ENCODE data around the gene MED6.

Gene MED6

DNA sequence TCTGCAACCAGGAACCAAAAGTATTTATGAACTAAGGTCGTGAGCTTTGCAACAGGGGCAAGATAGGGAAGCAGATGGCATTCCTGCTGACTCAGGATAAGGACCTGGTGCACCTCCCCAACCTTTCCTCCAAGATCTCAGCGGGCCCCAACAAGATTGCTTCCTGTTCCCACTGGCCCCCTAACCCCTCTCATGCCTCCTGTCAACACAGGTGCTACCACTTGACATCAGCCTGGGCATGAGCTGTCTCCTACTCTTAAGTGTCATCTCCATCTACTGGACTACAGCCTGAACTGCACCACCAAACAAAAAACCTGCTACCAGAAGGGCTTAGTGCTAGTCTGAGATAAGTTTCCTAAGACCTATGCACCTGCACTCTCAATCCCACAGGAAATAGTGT lies 32.7 kb downstream of the MED6 start:
- no peak overlapping the region for H3K14ac ChIP-seq (ENCODE audit: low read length)
- H3K9ac ChIP-seq (ENCODE audit: low read length) = no peak overlapping the region
- H3K27me3 ChIP-seq (ENCODE audit: insufficient read depth, low read length) = no peaks in the 10 kb centered on the region
- no peak overlapping the region for H4K12ac ChIP-seq (ENCODE audit: low read depth, low read length)
- H2BK5ac ChIP-seq (ENCODE audit: low read depth, low read length, poor library complexity) = no peak overlapping the region
- no peak overlapping the region for H2AK5ac ChIP-seq (ENCODE audit: low read length)
- H2BK12ac ChIP-seq (ENCODE audit: low read length) = no peak overlapping the region
- H3K79me2 ChIP-seq (ENCODE audit: control insufficient read depth, insufficient read depth, low read length, poor library complexity) = no peaks in the 10 kb centered on the region
- no peaks in the 10 kb centered on the region for H3K79me1 ChIP-seq (ENCODE audit: low read length)
- no peak overlapping the region for H3K4ac ChIP-seq (ENCODE audit: low read depth, low read length)
- peaks cover 0 to 6% of the 10 kb centered on the region in 2 experiments for H3K36me3 ChIP-seq (ENCODE audit: control insufficient read depth in 1 of 2, insufficient read depth in 2 of 2, low read length in 2 of 2)
- H3K4me1 ChIP-seq (ENCODE audit: control insufficient read depth in 1 of 2, insufficient read depth in 2 of 2, low read length in 2 of 2) = no peaks in the 10 kb centered on the region
- H3K4me2 ChIP-seq (ENCODE audit: low read length) = no peak overlapping the region
- H3K4me3 ChIP-seq (ENCODE audit: low read depth, low read length) = no peak overlapping the region
- H3K9me3 ChIP-seq (ENCODE audit: insufficient read depth, low read depth, low read length) = peaks cover 2% of the 10 kb centered on the region
- H4K8ac ChIP-seq (ENCODE audit: low read depth, low read length) = no peak overlapping the region
- peak; percentile 18 to 55 for DNase-seq
- whole genome bisulfite sequencing (ENCODE audit: extremely low coverage, insufficient coverage, insufficient read length) = no CpG with 5 or more reads among the region's 2 CpGs
- no peak overlapping the region for H4K91ac ChIP-seq (ENCODE audit: low read depth, low read length)
- H2BK120ac ChIP-seq (ENCODE audit: insufficient read depth, low read length, poor library complexity) = no peak overlapping the region
- H3K23ac ChIP-seq (ENCODE audit: low read length) = no peak overlapping the region
- no peak overlapping the region for H3K27ac ChIP-seq (ENCODE audit: low read depth, low read length)
- no peak overlapping the region for H2AFZ ChIP-seq (ENCODE audit: insufficient read depth, low read length, poor library complexity)
- H3K18ac ChIP-seq (ENCODE audit: low read length) = no peak overlapping the region

DNA sequence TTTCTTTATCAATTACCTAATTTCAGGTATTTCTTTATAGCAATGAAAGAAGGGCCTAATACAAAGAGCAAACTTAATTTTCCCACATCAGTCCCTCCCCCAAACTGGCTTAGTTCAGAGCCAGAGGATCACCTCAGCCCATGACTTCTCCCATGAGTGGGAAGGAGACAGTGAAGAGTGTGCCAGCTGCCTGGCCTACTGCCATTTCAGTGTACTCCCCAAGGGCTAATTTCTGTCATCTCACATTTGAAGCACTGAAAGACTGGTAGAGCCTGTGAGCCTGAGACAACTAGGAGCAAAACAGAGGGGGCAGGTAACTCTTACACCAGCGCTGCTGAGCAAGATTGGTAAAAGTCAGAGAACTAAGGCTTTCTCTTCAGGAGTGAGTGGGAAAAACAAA lies 36.6 kb downstream of the MED6 start:
- Histone ChIP-seq H2AFZ (ENCODE audit: insufficient read depth, low read length, poor library complexity) (no peak overlapping the region), H3K9ac (ENCODE audit: low read length) (no peak overlapping the region), H2AK5ac (ENCODE audit: low read length) (no peak overlapping the region), H4K12ac (ENCODE audit: low read depth, low read length) (no peak overlapping the region), H3K9me3 (ENCODE audit: insufficient read depth, low read depth, low read length) (peaks cover 7% of the 10 kb centered on the region), H3K27ac (ENCODE audit: low read depth, low read length) (no peak overlapping the region), H2BK5ac (ENCODE audit: low read depth, low read length, poor library complexity) (no peak overlapping the region), H3K18ac (ENCODE audit: low read length) (no peak overlapping the region), H4K8ac (ENCODE audit: low read depth, low read length) (no peak overlapping the region), H2BK120ac (ENCODE audit: insufficient read depth, low read length, poor library complexity) (no peak overlapping the region), H3K4me3 (ENCODE audit: low read depth, low read length) (no peak overlapping the region), H3K4ac (ENCODE audit: low read depth, low read length) (no peak overlapping the region), H2BK12ac (ENCODE audit: low read length) (no peak overlapping the region), H4K91ac (ENCODE audit: low read depth, low read length) (no peak overlapping the region), H3K36me3 (ENCODE audit: control insufficient read depth in 1 of 2, insufficient read depth in 2 of 2, low read length in 2 of 2) (peaks cover 5 to 12% of the 10 kb centered on the region in 2 experiments), H3K27me3 (ENCODE audit: insufficient read depth, low read length) (no peaks in the 10 kb centered on the region), H3K14ac (ENCODE audit: low read length) (no peak overlapping the region), H3K23ac (ENCODE audit: low read length) (no peak overlapping the region), H3K79me2 (ENCODE audit: control insufficient read depth, insufficient read depth, low read length, poor library complexity) (no peaks in the 10 kb centered on the region), H3K4me2 (ENCODE audit: low read length) (no peak overlapping the region), H3K79me1 (ENCODE audit: low read length) (no peaks in the 10 kb centered on the region), H3K4me1 (ENCODE audit: control insufficient read depth in 1 of 2, insufficient read depth in 2 of 2, low read length in 2 of 2) (no peaks in the 10 kb centered on the region)
- no CpG with 5 or more reads among the region's 1 CpG for WGBS (ENCODE audit: extremely low coverage, insufficient coverage, insufficient read length)
- DNase-seq = no peak

DNA sequence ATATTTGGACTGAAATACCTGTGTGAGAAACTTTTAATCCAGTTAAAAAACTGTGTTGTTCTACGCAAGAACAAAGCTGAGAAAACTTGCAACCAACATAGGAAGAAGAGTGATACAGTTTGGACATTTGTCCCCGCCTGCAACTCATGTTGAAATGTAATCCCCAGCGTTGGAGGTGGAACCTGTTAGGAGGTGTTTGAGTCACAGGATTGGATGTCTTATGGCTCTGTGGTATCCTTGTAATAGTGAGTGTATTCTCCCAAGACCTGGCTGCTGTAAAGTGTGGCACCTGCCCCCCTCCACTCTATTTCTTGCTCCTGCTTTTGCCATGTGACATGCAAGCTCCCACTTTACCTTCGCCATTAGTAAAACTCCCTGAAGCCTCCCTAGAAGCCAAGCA lies 37.0 kb downstream of the MED6 start:
- H2AK5ac ChIP-seq (ENCODE audit: low read length) = no peak overlapping the region
- H4K8ac ChIP-seq (ENCODE audit: low read depth, low read length) = no peak overlapping the region
- no peaks in the 10 kb centered on the region for H3K79me2 ChIP-seq (ENCODE audit: control insufficient read depth, insufficient read depth, low read length, poor library complexity)
- no peak for DNase-seq
- H3K9ac ChIP-seq (ENCODE audit: low read length) = no peak overlapping the region
- no peak overlapping the region for H4K12ac ChIP-seq (ENCODE audit: low read depth, low read length)
- H4K91ac ChIP-seq (ENCODE audit: low read depth, low read length) = no peak overlapping the region
- H3K4me3 ChIP-seq (ENCODE audit: low read depth, low read length) = no peak overlapping the region
- WGBS (ENCODE audit: extremely low coverage, insufficient coverage, insufficient read length) = no CpG with 5 or more reads among the region's 4 CpGs
- peaks cover 5 to 12% of the 10 kb centered on the region in 2 experiments for H3K36me3 ChIP-seq (ENCODE audit: control insufficient read depth in 1 of 2, insufficient read depth in 2 of 2, low read length in 2 of 2)
- H3K27ac ChIP-seq (ENCODE audit: low read depth, low read length) = no peak overlapping the region
- H3K4me2 ChIP-seq (ENCODE audit: low read length) = no peak overlapping the region
- H3K14ac ChIP-seq (ENCODE audit: low read length) = no peak overlapping the region
- H3K4me1 ChIP-seq (ENCODE audit: control insufficient read depth in 1 of 2, insufficient read depth in 2 of 2, low read length in 2 of 2) = no peaks in the 10 kb centered on the region
- peaks cover 7% of the 10 kb centered on the region for H3K9me3 ChIP-seq (ENCODE audit: insufficient read depth, low read depth, low read length)
- H3K18ac ChIP-seq (ENCODE audit: low read length) = no peak overlapping the region
- no peak overlapping the region for H2BK120ac ChIP-seq (ENCODE audit: insufficient read depth, low read length, poor library complexity)
- H2AFZ ChIP-seq (ENCODE audit: insufficient read depth, low read length, poor library complexity) = no peak overlapping the region
- no peak overlapping the region for H3K4ac ChIP-seq (ENCODE audit: low read depth, low read length)
- no peak overlapping the region for H2BK5ac ChIP-seq (ENCODE audit: low read depth, low read length, poor library complexity)
- no peaks in the 10 kb centered on the region for H3K79me1 ChIP-seq (ENCODE audit: low read length)
- H2BK12ac ChIP-seq (ENCODE audit: low read length) = no peak overlapping the region
- no peaks in the 10 kb centered on the region for H3K27me3 ChIP-seq (ENCODE audit: insufficient read depth, low read length)
- no peak overlapping the region for H3K23ac ChIP-seq (ENCODE audit: low read length)

- H2BK120ac ChIP-seq (ENCODE audit: insufficient read depth, low read length, poor library complexity) = no peak overlapping the region
- DNase-seq = no peak
- H3K36me3 ChIP-seq (ENCODE audit: control insufficient read depth in 1 of 2, insufficient read depth in 2 of 2, low read length in 2 of 2) = peaks cover 5 to 6% of the 10 kb centered on the region in 2 experiments
- no peak overlapping the region for H2AFZ ChIP-seq (ENCODE audit: insufficient read depth, low read length, poor library complexity)
- no peak overlapping the region for H3K4me3 ChIP-seq (ENCODE audit: low read depth, low read length)
- no peak overlapping the region for H2BK5ac ChIP-seq (ENCODE audit: low read depth, low read length, poor library complexity)
- no peak overlapping the region for H3K23ac ChIP-seq (ENCODE audit: low read length)
- no peaks in the 10 kb centered on the region for H3K4me1 ChIP-seq (ENCODE audit: control insufficient read depth in 1 of 2, insufficient read depth in 2 of 2, low read length in 2 of 2)
- H4K91ac ChIP-seq (ENCODE audit: low read depth, low read length) = no peak overlapping the region
- H3K27ac ChIP-seq (ENCODE audit: low read depth, low read length) = no peak overlapping the region
- no peak overlapping the region for H3K9ac ChIP-seq (ENCODE audit: low read length)
- no peak overlapping the region for H4K8ac ChIP-seq (ENCODE audit: low read depth, low read length)
- no peaks in the 10 kb centered on the region for H3K79me2 ChIP-seq (ENCODE audit: control insufficient read depth, insufficient read depth, low read length, poor library complexity)
- H3K4ac ChIP-seq (ENCODE audit: low read depth, low read length) = no peak overlapping the region
- no peak overlapping the region for H3K18ac ChIP-seq (ENCODE audit: low read length)
- H3K27me3 ChIP-seq (ENCODE audit: insufficient read depth, low read length) = no peaks in the 10 kb centered on the region
- no peaks in the 10 kb centered on the region for H3K79me1 ChIP-seq (ENCODE audit: low read length)
- no peak overlapping the region for H2BK12ac ChIP-seq (ENCODE audit: low read length)
- no peak overlapping the region for H4K12ac ChIP-seq (ENCODE audit: low read depth, low read length)
- H3K14ac ChIP-seq (ENCODE audit: low read length) = no peak overlapping the region
- H3K4me2 ChIP-seq (ENCODE audit: low read length) = no peak overlapping the region
- peaks cover 8% of the 10 kb centered on the region for H3K9me3 ChIP-seq (ENCODE audit: insufficient read depth, low read depth, low read length)
- H2AK5ac ChIP-seq (ENCODE audit: low read length) = no peak overlapping the region
Observed at GRCh38 chr14:70558356-70558755, 42.1 kb downstream of the MED6 start.

Measured in trophoblast cell (in vitro differentiated cells and primary cell).